Right ventricle myocardium inferior (tissue), 1 donor: ENCODE data around the gene AKT1. TPM values are rescaled to one million over a fixed set of nuclear protein-coding genes. Genes with fewer than 3 reads are reported as not detected.

ENCODE experiments used
- ATAC-seq: fragments of 200-7000 bp; cut with Tn5 transposase; one replicate; pipeline ENCODE4 v1.9.1; 2020; ENCODE audit warnings: mild to moderate bottlenecking, moderate library complexity
- DNase-seq: peaks from one replicate; pipeline ENCODE4 v3.0.0; 2021; ENCODE audit errors: missing footprints
- intact Hi-C: fragments of 100-400 bp; cut with DNase I; formaldehyde crosslinking; loops from one replicate; pipeline ENCODE4 v1.11.0; 2022
- total RNA-seq: library from RNA; stranded (reverse); fragmentation: NEBNext Ultra II Directional; extraction: Animal tissue kit (Norgen Biotek cat#: 25700); gene quantifications from one replicate; pipeline ENCODE4 v1.2.1, GENCODE V29; 2021
- donor health status: DM: no; HTN: yes; CAD: no; lungs with severe emphysema.

The AKT1 gene
- total RNA-seq, 1 donor from 2014 or later: 134 TPM

DNA sequence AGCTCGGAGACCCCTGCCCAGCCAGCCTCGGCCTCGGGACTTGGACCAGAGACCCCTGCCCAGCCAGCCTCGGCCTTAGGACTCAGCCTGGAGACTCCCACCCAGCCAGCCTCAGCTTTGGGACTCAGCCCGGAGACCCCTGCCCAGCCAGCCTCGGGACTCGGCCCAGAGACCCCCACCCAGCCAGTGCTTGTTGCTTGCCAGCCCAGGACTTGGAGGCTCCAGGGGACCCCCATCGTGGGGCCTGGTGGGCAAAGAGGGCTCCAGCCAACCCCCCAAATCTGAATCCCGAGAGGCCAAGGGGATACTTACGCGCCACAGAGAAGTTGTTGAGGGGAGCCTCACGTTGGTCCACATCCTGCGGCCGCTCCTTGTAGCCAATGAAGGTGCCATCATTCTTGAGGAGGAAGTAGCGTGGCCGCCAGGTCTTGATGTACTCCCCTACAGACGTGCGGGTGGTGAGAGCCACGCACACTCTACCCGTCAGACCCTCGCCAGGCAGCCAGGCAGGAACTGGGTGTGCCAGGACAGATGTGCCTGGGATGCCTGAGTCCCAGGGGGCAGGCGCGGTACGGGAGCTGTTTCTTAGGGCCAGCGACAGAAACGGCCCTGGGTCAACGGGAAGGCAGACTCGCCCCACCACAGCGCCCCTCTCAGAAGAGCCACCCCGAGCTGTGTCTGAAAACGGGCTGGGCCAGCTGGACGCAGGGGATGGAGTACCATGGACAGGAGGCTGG lies 15.6 kb downstream of the AKT1 start:
- intact Hi-C loops: no loop called here
- DNase-seq (no peak), ATAC-seq (no peak)

DNA sequence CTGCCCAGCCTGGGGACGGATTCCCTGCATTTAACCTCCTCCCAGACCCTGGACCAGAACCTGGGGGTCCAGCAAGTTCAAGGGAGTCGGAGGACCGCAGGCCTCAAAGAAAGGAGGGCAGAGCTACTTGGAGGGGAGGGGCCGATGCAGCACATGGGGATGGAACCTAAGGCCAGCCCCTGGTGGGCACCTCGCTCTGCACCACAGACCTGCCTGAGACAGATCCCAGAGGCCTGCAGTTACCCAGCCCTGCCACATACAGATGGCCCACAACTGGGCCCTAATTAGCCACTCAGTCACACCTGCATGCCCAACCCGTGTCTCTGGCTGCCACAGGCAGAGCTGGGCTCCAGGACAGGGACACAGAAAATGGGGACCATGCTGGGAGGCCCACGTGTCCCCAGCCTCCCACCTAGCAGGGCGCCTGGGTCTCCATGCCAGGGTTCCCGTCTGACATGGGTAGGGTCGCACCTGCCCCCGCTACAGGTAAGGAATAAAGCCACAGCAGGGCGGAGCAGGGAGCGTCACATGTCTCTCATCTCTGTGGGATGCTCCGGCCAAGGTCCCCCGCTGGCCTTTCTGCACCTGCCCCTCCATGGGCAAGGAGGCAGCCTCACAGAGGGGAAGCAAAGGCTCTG lies 16.7 kb downstream of the AKT1 start:
- intact Hi-C loops: no loop called here

DNA sequence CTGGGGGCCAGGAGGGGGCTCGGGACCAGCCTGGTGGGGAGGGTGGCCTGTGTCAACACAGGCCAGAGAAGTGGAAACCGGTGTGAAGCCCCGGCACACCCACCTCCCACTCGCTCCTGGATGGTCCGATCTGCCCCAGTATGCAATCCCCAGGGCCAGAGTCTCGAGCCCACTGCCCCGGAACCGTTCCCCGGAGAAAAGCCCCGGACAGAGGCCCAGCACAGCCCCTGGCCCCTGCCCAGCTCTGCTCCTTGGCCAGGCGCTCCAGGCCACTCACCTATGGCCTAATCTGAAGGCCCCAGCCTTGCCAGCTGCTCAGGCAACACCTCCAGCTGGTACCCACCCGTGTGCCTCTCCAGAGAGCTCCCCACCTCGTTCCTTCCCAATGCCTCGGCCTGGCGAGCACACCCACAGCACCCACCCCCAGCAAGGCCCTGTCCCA lies 17.7 kb downstream of the AKT1 start:
- no peak for ATAC-seq
- intact Hi-C loops: no loop called here
- no peak for DNase-seq

More for the DNA sequence above, 16.7 kb downstream of the AKT1 start:
- ATAC-seq: no peak
- DNase-seq: no peak

DNA sequence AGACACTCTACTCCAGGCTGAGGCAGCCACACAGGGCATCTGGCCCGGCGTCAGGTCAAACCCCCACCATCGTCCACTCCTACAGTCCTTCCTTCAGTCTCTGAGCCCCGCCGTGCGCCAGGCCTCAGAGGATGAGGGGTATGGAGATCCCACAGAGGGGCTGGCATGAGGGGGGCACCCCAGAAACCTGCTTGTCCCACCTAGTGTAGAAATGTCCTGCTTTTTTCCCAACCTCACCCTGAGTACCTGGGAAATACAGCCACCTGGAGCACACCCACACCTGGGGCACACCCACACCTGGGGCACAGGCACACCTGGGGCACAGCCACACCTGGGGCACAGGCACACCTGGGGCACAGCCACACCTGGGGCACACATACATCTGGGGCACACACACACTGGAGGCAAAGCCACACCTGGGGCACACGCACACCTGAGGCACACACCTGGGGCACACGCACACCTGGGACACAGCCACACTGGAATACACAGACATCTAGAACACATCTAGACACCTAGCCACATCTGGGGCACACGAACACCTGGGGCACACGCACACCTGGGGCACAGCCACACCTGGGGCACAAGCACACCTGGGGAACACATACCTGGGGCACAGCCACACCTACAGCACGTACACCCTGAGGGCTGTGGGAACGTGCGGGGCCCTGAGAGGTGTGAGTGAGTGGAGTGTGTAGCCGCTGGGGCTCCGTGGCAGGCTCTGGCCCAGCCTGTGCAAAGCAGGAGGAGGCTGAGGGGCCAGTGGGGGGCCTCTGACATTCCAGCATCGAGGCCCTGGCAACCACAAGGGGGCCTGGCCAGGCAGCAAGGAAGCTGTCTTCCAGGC lies 18.4 kb downstream of the AKT1 start:
- intact Hi-C loops: no loop called here
- ATAC-seq (no peak), DNase-seq (no peak)

DNA sequence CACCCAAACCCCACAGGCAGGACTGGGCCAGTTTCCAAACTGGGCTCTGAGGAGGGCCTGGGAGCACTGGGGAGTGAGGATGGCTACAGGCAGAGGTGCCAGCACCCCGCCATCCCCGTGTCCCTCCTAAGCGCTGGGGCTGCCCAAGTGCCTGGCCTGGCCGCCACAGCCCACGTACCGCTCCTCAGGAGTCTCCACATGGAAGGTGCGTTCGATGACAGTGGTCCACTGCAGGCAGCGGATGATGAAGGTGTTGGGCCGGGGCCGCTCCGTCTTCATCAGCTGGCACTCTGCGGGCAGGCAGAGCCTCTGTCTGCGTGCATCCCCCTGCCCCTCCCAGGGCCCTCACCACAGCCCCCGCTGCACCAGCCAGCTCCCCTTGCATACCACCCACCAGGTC lies 19.1 kb downstream of the AKT1 start:
- DNase-seq (no peak), ATAC-seq (no peak)
- intact Hi-C loops: no loop called here

DNA sequence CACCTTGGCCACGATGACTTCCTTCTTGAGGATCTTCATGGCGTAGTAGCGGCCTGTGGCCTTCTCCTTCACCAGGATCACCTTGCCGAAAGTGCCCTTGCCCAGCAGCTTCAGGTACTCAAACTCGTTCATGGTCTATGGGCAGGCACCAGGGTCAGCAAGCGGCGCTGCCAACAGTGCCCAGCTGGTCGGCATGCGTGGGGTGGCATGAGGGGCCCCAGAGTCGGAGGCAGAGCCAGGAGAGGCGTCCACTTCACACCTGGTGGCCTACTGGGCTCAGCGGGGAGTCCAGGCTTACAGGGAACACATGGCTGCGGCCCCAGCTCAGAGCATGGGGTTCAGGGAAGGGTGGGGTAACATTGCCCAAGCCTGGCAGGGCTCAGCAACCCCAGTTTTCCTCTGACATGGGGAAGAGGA lies 20.5 kb downstream of the AKT1 start:
- DNase-seq (no peak), ATAC-seq (no peak)
- intact Hi-C loops: no loop called here

DNA sequence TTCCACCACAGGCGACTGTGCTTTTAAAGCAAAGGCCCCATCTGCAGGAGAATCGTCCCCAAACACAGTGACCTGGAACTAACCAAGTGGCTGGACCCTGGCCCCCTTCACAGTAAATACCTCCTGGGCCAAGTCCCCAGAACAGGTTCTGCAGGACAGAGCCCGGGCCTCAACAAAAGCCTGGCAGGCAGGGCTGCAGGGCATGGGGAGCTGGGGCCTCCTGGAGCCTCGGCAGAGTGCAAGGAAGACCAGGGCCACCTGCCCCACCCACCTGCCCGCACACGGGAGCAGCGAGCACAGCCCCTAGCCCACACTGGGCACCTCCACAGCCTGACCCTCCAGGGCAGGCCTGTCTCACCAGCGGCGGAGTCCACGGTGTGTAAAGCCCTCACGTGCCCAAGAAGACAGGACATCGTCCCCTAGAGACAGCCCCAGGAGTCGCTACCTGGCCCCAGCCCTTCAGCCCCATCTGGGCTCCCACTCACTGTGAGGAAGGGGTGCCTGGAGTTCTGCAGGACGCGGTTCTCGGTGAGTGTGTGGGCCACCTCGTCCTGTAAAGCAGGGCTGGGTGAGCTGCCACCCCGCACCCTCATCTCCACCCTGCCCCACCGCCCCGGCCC lies 21.0 kb downstream of the AKT1 start:
- intact Hi-C loops: no loop called here
- DNase-seq: no peak
- no peak for ATAC-seq

DNA sequence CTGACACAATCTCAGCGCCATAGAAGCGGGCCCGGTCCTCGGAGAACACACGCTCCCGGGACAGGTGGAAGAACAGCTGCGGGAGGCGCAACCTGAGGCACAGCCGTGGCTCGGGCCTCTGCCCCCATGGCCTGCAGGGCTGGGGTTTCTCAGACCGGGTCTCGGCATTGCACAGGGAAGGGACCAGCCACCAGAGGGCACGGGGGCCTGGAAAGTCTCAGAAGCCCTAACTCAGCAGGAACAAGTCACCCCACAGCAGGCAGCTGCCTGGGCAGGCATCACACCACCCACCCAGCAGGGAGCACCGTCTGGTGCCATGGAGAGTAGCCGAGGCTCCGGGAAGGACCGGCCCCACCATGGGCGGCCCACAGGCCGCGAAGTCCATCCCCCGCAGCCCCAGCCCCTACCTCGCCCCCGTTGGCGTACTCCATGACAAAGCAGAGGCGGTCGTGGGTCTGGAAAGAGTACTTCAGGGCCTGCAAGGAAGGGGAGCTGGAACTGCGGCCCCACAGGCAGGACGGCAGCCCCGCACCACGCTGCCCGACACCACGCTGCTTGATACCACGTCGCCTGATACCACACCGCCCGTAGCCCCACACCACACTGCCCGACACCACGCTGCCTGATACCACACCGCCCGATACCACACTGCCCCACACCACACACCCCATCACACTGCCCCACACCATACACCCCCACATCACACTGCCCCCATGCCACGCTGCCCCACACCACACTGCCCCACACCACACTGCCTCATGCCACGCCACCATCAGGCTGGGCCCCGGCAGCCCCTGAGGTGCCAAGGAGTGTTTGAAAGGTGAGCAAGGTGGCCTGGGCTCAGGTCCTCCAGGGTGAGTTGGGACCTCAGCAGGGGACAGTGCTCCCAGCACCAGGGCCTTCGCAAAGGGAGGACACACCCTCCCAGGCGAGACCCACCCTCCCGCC lies 21.8 kb downstream of the AKT1 start:
- intact Hi-C loops: no loop called here
- ATAC-seq (no peak), DNase-seq (no peak)

DNA sequence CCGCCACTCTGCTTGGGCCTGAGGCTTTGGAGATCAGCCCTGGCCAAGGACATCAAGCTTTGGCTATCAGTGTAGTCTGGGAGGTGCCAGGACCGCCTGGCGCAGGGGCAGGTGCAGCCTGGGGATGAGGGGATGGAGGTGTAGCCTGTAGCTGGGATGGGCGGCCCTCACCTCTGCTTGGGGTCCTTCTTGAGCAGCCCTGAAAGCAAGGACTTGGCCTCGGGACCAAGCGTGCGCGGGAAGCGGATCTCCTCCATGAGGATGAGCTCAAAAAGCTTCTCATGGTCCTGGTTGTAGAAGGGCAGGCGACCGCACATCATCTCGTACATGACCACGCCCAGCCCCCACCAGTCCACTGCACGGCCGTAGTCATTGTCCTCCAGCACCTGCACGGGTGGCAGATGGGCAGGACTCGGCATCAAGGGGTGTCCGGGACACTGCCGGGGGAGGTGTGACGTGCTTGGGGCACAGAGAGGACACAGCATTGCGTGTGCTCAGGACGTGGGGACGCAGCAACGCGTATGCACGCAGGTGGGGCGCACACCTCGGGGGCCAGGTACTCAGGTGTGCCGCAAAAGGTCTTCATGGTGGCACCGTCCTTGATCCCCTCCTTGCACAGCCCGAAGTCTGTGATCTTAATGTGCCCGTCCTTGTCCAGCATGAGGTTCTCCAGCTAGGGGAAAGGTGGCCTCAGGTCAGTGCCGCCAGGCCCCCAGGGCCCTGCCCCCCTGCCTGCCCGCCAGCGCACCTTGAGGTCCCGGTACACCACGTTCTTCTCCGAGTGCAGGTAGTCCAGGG lies 22.6 kb downstream of the AKT1 start:
- DNase-seq (no peak), ATAC-seq (no peak)

DNA sequence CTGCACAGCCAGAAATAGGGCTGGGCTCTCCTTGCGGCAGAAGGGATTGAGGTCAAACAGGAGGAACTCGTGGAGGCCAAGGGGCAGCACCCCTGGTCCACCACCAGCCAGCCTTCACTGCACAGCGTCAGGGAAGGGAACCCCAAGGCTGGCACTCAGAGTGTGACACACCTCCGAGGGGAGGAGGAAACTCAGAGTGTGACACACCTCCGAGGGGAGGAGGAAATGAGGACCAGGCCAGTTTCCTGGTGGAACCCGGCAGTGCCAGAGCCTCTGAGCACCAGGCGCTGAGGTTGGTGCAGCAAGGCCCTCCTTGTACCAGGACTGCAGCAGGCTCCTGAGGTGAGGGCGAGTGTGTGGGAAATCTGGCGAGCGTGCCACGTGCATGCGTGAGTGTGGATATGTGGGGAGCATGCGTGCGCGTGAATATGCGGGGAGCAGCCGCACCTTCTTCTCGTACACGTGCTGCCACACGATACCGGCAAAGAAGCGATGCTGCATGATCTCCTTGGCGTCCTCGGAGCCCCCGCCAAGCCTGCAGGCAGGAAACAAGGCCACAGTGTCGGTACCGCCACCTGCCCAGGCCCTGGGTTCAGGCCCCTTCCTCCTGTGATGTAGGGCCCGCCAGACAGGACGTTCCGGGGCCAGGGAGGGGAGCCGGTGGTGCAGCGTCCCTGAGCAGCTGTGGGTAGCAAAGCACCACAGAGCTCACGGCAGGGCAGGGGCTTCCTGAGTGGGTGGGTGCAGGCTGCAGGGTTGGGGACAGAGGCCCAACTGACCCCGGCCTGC lies 23.4 kb downstream of the AKT1 start:
- DNase-seq: no peak
- intact Hi-C loops: no loop called here

More for the DNA sequence above, 22.6 kb downstream of the AKT1 start:
- intact Hi-C loops: no loop called here

DNA sequence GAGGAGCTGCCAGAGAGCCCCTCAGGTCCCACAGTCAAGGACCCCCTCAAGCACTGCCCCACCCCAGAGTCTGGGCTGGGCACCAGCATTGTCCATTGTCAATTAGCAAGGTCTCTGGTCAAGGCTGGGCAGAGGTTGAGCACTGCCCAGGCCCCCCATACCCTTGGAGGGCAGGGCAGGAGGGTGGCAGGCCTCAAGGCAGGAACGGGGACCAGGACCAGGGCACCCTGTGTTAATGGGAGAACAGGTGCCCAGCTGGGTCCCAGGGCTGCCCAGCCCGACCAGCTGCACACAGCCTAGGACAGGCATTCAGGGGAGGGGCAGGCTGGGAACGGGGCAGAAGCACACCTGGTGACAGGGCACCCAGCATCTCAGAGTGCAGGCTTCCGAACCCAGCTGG lies 24.2 kb downstream of the AKT1 start:
- ATAC-seq: no peak
- intact Hi-C loops: no loop called here
- no peak for DNase-seq

More for the DNA sequence above, 23.4 kb downstream of the AKT1 start:
- no peak for ATAC-seq

DNA sequence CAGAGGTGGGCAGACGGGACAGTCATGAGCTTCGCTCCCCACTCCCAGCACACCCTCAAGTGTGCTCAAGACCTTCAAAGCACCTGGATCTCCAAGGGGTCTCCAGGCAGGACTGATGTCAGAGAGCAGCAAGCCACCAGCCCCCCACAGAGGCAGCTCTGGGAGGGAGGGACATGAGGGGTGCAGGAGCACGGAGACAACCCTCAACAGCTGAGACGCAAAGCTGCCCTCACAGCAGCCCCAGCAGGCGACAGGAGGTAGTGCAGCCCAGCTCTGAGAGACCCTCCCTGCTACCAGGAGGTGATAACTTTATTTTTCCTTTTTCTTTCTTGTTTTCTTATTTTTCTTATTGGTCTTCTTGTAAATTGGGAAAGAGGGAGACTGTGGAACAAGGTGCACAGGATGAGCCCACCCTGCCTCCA lies 24.7 kb downstream of the AKT1 start:
- DNase-seq: no peak
- intact Hi-C loops: no loop called here

DNA sequence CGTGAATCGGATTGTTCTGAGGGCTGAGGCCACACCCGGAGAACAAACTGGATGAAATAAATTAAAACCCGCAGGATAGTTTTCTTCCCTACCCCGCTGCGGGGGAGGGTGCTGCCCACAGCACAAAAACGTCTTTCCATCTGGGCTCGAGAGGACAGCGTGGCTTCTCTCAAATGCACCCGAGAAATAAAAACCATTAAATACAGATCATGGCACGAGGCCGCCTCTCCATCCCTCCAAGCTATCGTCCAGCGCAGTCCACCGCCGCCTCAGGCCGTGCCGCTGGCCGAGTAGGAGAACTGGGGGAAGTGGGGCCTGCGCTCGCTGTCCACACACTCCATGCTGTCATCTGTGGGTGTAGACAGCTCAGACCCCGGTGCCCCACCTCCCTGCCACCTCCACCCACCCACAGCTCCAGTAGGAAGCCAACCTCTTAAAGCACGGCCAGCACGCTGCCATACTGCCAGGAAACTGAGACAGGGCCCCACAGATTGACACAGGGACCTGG lies 25.4 kb downstream of the AKT1 start:
- intact Hi-C loops: no loop called here
- no peak for DNase-seq
- ATAC-seq: no peak

More for the DNA sequence above, 24.7 kb downstream of the AKT1 start:
- ATAC-seq: no peak

DNA sequence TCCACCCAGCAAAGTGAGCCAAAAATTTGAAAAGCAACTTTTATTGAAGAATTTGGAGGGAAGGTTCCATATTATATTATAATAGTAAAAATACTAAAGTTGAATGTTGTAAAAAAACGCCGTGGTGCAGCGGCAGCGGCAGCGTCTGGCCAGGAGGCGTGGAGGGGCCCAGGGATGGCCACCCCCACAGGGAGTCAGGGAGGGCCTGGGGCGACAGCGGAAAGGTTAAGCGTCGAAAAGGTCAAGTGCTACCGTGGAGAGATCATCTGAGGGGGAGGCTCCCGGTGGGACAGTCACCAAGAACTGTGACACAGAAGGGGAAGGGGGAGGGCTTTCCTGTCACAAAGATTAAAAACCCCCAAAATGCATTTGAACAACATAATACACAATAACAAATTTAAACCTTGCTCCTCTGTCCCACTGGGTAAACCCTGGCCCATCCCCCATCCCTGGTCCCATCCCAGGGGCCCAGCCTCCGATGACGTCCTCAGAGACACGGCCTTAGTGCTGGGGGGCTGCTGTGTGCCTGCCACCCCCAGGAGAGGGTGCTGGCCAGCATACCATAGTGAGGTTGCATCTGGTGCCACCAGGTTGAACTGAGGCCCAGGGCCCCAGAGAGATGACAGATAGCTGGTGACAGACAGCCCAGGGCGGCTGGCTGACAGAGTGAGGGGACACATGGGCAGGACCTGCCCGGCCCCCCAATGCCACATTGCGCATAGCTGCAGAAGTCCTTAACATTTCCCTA lies 26.1 kb downstream of the AKT1 start:
- no peak for ATAC-seq
- intact Hi-C loops: loop anchor here (5.0 kb wide), 1 partner anchor 278 kb away; no protein-coding TSS in a partner anchor
- DNase-seq: no peak

DNA sequence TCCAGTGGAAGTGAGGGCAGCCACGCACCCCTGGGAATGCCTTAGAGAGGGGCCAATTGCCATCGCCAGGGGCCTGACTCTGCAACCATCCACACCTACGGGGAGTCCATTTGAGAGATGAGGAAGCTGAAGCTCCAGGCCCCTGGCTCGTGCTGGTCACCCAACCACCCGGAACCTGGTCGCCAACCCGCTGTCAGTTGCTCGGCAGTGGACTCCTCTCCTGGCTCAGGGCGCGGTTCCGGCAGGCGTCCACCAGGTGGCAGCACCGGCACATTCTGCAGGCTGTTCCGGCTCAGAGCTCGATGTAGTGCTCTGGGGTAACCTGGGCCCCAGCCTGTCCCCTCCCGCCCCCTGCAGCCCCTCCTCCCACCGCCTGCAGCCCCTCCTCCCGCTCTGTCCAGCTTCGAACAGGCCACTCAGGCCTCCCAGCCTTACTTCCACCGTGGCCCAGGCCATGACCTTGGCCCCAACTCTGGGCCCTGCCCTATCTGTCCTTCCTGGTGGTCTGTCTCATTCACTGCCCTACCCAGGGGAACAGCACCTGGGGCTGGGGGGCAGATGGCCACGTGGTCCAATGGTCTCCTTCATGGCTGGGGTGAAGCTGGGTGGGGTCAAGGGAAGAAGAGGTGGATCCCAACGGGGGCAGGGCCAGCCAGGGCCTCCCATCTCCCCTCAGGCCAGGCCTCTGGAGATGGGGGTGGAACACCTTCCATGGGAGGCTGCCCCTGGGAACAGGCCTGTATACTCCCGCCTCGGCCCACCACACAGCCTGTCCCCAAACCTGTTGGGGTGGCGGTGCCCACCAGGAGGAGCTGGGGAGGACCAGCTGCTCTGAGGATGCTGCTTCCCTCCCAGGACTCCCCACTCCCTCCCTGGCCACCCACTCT lies 26.9 kb downstream of the AKT1 start:
- DNase-seq (peak; percentile 95), ATAC-seq (peak; percentile 91)
- intact Hi-C loops: loop anchor here (1.0 to 5.0 kb wide), 2 partner anchors 58 to 279 kb away; no protein-coding TSS in a partner anchor
